ENCODE data around the gene FAT1.

FAT1 gene

GRCh38 chr4:186621959-186622553 is 101.6 kb downstream of the FAT1 start:
- DNase-seq (ENCODE audit: low read depth in 2 of 2) = no peak

- no peak for DNase-seq (ENCODE audit: low read depth in 2 of 2)
Observed at GRCh38 chr4:186619088-186619487, 104.6 kb downstream of the FAT1 start.

- no peak for DNase-seq (ENCODE audit: low read depth in 2 of 2)
Observed at GRCh38 chr4:186617921-186618320, 105.7 kb downstream of the FAT1 start.

DNA sequence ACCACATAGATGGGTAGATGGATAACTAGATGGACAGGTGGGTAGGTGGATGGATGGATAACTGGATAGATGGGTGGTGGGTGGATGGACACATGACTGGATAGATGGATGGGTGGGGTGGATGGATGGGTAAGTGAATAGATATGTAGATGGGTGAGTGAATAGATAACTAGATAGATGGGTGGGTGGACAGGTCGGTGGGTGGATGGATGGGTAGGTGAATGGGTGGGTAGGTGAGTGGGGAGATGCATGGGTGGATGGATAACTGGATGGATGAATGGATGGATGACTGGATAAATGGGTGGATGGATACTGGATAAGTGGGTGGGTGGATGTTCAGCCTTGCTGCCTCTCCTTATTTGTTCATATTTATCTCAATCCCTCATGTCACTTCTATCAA is 116.2 kb downstream of the FAT1 start:
- no peak for DNase-seq (ENCODE audit: low read depth in 2 of 2)

- no peak for DNase-seq (ENCODE audit: low read depth in 2 of 2)
Observed at GRCh38 chr4:186606591-186606992, 117.1 kb downstream of the FAT1 start.

DNA sequence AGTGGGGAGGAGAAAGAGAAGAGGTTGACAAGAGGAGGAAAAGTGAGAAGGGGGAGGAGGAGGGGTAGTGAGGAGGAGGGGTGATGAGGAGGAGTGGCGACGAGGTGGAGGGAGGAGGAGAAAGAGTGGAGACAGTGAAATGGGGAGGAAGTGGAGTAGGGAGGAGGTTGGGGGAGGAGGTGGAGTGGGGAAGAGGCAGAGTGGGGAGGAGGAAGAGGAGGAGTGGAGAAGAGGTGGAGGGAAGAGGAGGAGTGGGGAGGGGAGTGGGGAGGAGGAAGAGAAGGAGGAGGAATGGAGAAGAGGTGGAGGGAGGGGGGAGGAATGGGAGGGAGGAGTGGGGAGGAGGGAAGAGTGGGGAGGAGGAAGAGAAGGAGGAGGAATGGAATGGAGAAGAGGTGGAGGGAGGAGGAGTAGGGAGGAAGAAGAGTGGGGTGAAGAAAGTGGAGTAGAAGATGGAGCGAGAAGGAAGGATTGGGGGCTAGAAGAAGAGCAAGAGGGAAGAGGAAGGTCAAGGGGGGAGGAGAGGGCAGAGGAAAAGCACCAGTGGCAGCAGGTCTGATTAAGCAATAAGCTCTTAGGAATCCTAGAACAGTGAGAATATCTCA is 118.3 kb downstream of the FAT1 start:
- DNase-seq (ENCODE audit: low read depth in 2 of 2) = no peak

- DNase-seq (ENCODE audit: low read depth in 2 of 2) = no peak
Observed at GRCh38 chr4:186604124-186604807, 119.4 kb downstream of the FAT1 start.

DNA sequence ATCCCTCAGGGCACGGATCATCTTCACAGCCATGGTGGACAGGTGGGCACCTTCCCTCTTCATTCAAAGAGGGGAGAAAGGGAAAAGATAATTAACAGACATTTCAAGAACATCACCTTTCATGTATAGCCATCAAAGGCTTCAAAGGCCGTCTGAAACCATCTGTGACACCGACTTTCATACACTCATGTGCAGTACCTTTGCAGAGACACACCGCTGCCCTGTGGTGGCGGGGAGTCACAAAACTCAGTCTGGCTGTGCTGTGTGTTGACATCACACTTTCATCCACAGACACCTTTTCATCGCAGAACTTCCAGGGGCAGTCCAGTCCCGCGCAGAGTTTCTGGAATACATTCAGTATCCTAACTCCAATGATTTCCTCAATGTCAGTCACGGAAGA is 120.7 kb downstream of the FAT1 start:
- DNase-seq (ENCODE audit: low read depth in 2 of 2) = no peak

DNA sequence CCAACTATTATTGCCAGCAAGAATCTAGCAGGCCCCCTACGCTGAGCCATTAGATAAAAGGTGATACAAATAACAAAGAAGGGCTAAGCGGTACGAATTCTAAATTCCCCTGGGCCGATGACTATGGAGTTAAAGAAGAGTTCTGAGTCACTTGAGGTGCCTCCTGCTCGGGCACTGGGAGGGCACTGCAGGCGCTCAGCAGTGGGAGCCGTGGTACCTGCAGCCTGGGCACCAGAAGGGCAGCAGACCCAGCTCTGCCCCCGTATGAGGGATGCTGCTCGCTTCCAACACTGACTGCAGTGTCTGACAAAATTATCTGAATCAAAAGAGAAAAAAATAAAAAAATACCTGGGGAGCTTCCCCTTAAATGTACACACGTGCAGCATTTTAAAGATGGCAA is 124.2 kb downstream of the FAT1 start:
- no peak for DNase-seq (ENCODE audit: low read depth in 2 of 2)

- no peak for DNase-seq (ENCODE audit: low read depth in 2 of 2)
Observed at GRCh38 chr4:186598686-186599085, 125.0 kb downstream of the FAT1 start.

DNA sequence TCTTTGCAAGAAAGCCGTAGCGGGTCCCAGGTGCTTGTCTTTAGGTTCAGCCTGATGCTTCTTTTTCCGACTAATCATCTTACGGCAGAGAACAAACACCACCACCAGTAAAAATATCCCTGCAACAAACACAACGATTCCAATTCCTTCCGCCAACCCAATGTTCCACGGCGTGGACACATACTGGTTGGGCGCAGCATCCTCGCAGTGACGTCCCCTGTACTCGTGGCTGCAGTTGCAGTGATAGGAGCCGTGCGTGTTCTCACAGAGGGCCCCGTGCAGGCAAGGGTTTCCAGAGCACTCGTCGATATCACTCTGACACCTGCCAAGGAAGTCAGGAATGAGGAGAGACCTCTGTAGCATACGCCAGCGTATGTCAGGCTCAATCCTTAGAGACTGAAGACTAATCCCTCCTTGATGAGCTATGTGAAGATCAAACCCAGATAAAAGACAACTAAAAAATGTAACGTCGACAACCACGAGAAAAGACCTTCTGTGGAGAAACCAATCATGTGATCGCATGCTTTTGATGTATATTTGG is 126.7 kb downstream of the FAT1 start:
- no peak for DNase-seq (ENCODE audit: low read depth in 2 of 2)

GRCh38 chr4:186596346-186596745 is 127.3 kb downstream of the FAT1 start:
- no peak for DNase-seq (ENCODE audit: low read depth in 2 of 2)

DNA sequence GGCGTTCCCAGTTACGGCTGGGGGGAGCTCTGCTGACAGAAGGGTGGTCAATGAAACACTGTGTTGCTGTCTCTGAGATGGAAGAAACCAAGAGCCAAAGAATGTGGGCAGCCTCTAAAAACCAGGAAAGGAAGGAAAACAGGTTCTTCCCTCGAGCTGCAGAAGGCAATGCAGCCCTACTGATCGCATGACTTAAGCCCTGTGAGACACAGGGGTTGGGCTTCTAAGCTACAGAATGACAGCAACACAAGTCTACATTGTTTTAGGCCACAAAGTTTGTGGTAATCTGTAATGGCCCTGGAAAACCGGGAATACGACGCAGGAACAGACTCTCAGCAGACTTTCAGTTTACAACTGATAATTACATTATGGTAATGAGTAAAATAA is 130.1 kb downstream of the FAT1 start:
- no peak for DNase-seq (ENCODE audit: low read depth in 2 of 2)

- DNase-seq (ENCODE audit: low read depth in 2 of 2) = no peak
Observed at GRCh38 chr4:186592966-186593586, 130.6 kb downstream of the FAT1 start.

DNA sequence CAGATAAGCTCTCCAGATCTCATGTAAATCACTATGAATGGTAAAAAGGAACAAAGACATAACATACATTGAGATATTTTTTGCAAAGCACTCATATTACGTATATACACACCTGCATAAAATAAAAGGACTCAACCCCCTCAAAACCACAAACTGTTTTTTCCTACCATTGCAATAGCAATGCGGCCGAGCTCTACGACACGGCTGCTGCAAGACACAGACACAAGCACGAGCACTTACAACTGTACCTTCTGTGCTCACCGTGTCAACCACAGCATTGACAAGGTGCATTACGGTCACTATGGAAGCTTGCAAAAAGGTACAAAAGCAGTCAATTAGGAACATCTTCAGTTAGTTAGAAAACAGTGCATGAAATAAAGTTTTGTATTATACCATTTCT is 131.2 kb downstream of the FAT1 start:
- no peak for DNase-seq (ENCODE audit: low read depth in 2 of 2)

GRCh38 chr4:186591651-186592050 is 132.0 kb downstream of the FAT1 start:
- DNase-seq (ENCODE audit: low read depth in 2 of 2) = no peak

GRCh38 chr4:186588503-186588902 is 135.2 kb downstream of the FAT1 start:
- DNase-seq (ENCODE audit: low read depth in 2 of 2) = no peak

DNA sequence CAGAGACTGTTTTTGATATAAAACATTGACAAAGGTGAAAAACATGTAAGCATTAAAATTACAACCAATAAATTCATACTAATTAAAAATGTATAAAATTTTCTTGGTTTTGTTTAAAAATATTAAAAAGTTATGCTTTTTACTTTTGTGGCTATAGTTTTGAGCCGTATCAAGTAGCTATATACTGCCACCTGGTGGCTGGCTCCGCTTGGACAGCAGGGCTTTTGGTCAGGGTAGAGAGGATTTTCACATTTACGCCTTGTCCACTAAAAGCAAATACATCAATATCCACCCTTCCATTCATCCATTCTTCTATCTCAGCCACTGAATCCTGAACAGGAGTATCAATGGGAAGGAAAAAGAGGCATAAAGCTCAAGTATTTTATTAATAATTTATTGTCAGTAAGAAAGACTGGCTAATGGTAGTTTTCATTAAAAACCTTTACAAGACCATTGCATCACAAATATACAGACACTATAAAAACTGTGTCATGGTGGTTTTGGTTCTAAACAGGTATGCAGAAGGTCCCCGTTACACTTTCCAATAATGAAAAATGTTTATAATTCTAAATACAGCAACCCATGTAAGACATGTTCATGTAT is 136.1 kb downstream of the FAT1 start:
- DNase-seq (ENCODE audit: low read depth in 2 of 2) = peak; percentile 39 to 50

DNA sequence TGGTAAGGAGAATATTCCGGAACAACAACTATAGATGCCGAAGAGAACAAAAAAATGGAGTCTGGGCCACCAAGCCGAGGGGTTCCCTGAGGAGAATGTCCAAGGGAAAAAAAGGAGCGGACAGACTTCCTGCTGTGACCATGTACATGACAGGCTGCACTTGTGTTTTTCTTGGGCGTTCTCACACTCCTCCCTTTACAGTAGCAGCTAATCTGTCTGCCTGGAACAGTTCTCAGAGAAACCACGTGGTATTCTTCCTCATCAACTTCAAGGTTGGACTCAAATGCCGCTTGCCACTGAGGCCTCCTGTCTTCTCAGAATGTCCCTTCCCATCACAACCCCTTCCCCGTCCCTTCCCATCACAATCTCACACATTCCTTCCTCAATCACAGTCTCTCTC is 137.5 kb downstream of the FAT1 start:
- DNase-seq (ENCODE audit: low read depth in 2 of 2) = no peak

- DNase-seq (ENCODE audit: low read depth in 2 of 2) = no peak
Observed at GRCh38 chr4:186584912-186585311, 138.7 kb downstream of the FAT1 start.

DNA sequence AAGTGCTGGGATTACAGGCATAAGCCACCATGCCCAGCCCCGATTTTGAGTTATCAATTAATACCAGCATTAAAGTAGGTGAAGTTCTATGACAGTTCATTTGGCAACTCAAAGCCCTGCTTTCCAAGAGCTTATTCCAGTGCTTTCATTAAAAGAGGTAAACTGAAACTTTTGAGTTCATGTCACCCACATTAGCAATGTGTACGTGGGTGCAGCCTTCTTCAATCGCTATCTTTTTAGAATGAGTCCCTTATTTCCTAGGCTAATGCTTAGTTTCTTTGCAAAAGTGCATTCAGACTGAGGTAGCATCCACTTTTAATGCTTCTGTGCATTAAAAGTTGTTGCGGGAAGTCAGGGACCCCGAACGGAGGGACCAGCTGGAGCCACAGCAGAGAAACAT is 142.2 kb downstream of the FAT1 start:
- no peak for DNase-seq (ENCODE audit: low read depth in 2 of 2)

- DNase-seq (ENCODE audit: low read depth in 2 of 2) = no peak
Observed at GRCh38 chr4:186580669-186581068, 143.0 kb downstream of the FAT1 start.
